Measurements from ENCODE around the gene ASMT.

The ASMT gene

GRCh38 chrX:1596676-1597344 lies 18.0 kb upstream of the ASMT start:
- no peak overlapping the region for H2AK5ac ChIP-seq (ENCODE audit: low read length)
- H3K4me2 ChIP-seq (ENCODE audit: low read length): no peak overlapping the region
- H2BK15ac ChIP-seq (replicated peaks; ENCODE audit: low read depth): no peak overlapping the region
- no peak overlapping the region for H3K9ac ChIP-seq (ENCODE audit: low read length)
- peaks cover 18% of the 10 kb centered on the region for H3K36me3 ChIP-seq (ENCODE audit: control insufficient read depth, insufficient read depth, low read length)
- H3K4ac ChIP-seq (ENCODE audit: low read depth, low read length): no peak overlapping the region
- no CpG with 5 or more reads among the region's 30 CpGs for WGBS (ENCODE audit: extremely low coverage, insufficient coverage, low lambda C conversion rate)
- H2BK5ac ChIP-seq (ENCODE audit: low read length): no peak overlapping the region
- no peak overlapping the region for H3K56ac ChIP-seq (ENCODE audit: low read length)
- no peak overlapping the region for H3K27ac ChIP-seq (ENCODE audit: low read depth, low read length)
- H3K79me2 ChIP-seq (ENCODE audit: control insufficient read depth, insufficient read depth, low read length): peaks cover 55% of the 10 kb centered on the region
- no peaks in the 10 kb centered on the region for H3K4me1 ChIP-seq (ENCODE audit: control insufficient read depth, low read depth, low read length)
- H3K79me1 ChIP-seq (ENCODE audit: low read length): peaks cover 31% of the 10 kb centered on the region
- no peak overlapping the region for H4K8ac ChIP-seq (ENCODE audit: low read depth, low read length)
- H3K27me3 ChIP-seq (ENCODE audit: insufficient read depth, low read length, poor library complexity): no peaks in the 10 kb centered on the region
- H3K23ac ChIP-seq (ENCODE audit: low read length): no peak overlapping the region
- H3K18ac ChIP-seq (ENCODE audit: low read length): no peak overlapping the region
- H3K4me3 ChIP-seq (ENCODE audit: low read length): no peak overlapping the region
- H4K5ac ChIP-seq (ENCODE audit: low read length): no peak overlapping the region
- no peak for DNase-seq
- no peak overlapping the region for H2BK120ac ChIP-seq (ENCODE audit: low read depth, low read length)

- Histone ChIP-seq H3K9ac (ENCODE audit: low read length) (no peak overlapping the region), H3K56ac (ENCODE audit: low read length) (no peak overlapping the region), H3K18ac (ENCODE audit: low read length) (no peak overlapping the region), H3K4me2 (ENCODE audit: low read length) (no peak overlapping the region), H4K5ac (ENCODE audit: low read length) (no peak overlapping the region), H3K4ac (ENCODE audit: low read depth, low read length) (no peak overlapping the region), H2BK5ac (ENCODE audit: low read length) (no peak overlapping the region), H2BK15ac (replicated peaks; ENCODE audit: low read depth) (no peak overlapping the region), H3K4me1 (ENCODE audit: control insufficient read depth, low read depth, low read length) (no peaks in the 10 kb centered on the region), H3K36me3 (ENCODE audit: control insufficient read depth, insufficient read depth, low read length) (peaks cover 21% of the 10 kb centered on the region), H2AK5ac (ENCODE audit: low read length) (no peak overlapping the region), H3K79me2 (ENCODE audit: control insufficient read depth, insufficient read depth, low read length) (peaks cover 48% of the 10 kb centered on the region), H2BK120ac (ENCODE audit: low read depth, low read length) (no peak overlapping the region), H4K8ac (ENCODE audit: low read depth, low read length) (no peak overlapping the region), H3K27me3 (ENCODE audit: insufficient read depth, low read length, poor library complexity) (no peaks in the 10 kb centered on the region), H3K79me1 (ENCODE audit: low read length) (peaks cover 31% of the 10 kb centered on the region), H3K4me3 (ENCODE audit: low read length) (no peak overlapping the region), H3K23ac (ENCODE audit: low read length) (no peak overlapping the region), H3K27ac (ENCODE audit: low read depth, low read length) (no peak overlapping the region)
- no peak for DNase-seq
- WGBS (ENCODE audit: extremely low coverage, insufficient coverage, low lambda C conversion rate): no CpG with 5 or more reads among the region's 25 CpGs
These were observed 17.4 kb upstream of the ASMT start for GRCh38 chrX:1597345-1598020.

GRCh38 chrX:1598021-1598875 lies 16.6 kb upstream of the ASMT start:
- H3K79me2 ChIP-seq (ENCODE audit: control insufficient read depth, insufficient read depth, low read length): peaks cover 41% of the 10 kb centered on the region
- H4K5ac ChIP-seq (ENCODE audit: low read length): no peak overlapping the region
- no CpG with 5 or more reads among the region's 50 CpGs for WGBS (ENCODE audit: extremely low coverage, insufficient coverage, low lambda C conversion rate)
- H3K4ac ChIP-seq (ENCODE audit: low read depth, low read length): no peak overlapping the region
- H3K27ac ChIP-seq (ENCODE audit: low read depth, low read length): no peak overlapping the region
- DNase-seq: no peak
- H3K18ac ChIP-seq (ENCODE audit: low read length): no peak overlapping the region
- H3K23ac ChIP-seq (ENCODE audit: low read length): no peak overlapping the region
- no peak overlapping the region for H4K8ac ChIP-seq (ENCODE audit: low read depth, low read length)
- H3K4me2 ChIP-seq (ENCODE audit: low read length): no peak overlapping the region
- no peak overlapping the region for H2BK5ac ChIP-seq (ENCODE audit: low read length)
- H2BK15ac ChIP-seq (replicated peaks; ENCODE audit: low read depth): no peak overlapping the region
- no peaks in the 10 kb centered on the region for H3K27me3 ChIP-seq (ENCODE audit: insufficient read depth, low read length, poor library complexity)
- H3K56ac ChIP-seq (ENCODE audit: low read length): no peak overlapping the region
- H2AK5ac ChIP-seq (ENCODE audit: low read length): no peak overlapping the region
- peaks cover 25% of the 10 kb centered on the region for H3K36me3 ChIP-seq (ENCODE audit: control insufficient read depth, insufficient read depth, low read length)
- H3K9ac ChIP-seq (ENCODE audit: low read length): no peak overlapping the region
- no peaks in the 10 kb centered on the region for H3K4me1 ChIP-seq (ENCODE audit: control insufficient read depth, low read depth, low read length)
- no peak overlapping the region for H2BK120ac ChIP-seq (ENCODE audit: low read depth, low read length)
- H3K4me3 ChIP-seq (ENCODE audit: low read length): no peak overlapping the region
- H3K79me1 ChIP-seq (ENCODE audit: low read length): peaks cover 29% of the 10 kb centered on the region

GRCh38 chrX:1598876-1599790 lies 15.7 kb upstream of the ASMT start:
- no peak overlapping the region for H3K27ac ChIP-seq (ENCODE audit: low read depth, low read length)
- no peak overlapping the region for H3K4me2 ChIP-seq (ENCODE audit: low read length)
- no peak overlapping the region for H3K18ac ChIP-seq (ENCODE audit: low read length)
- no peak overlapping the region for H4K8ac ChIP-seq (ENCODE audit: low read depth, low read length)
- no peaks in the 10 kb centered on the region for H3K27me3 ChIP-seq (ENCODE audit: insufficient read depth, low read length, poor library complexity)
- H3K4me1 ChIP-seq (ENCODE audit: control insufficient read depth, low read depth, low read length): no peaks in the 10 kb centered on the region
- no peak overlapping the region for H3K4me3 ChIP-seq (ENCODE audit: low read length)
- H3K36me3 ChIP-seq (ENCODE audit: control insufficient read depth, insufficient read depth, low read length): peaks cover 23% of the 10 kb centered on the region
- no peak overlapping the region for H2AK5ac ChIP-seq (ENCODE audit: low read length)
- no CpG with 5 or more reads among the region's 57 CpGs for WGBS (ENCODE audit: extremely low coverage, insufficient coverage, low lambda C conversion rate)
- no peak overlapping the region for H2BK15ac ChIP-seq (replicated peaks; ENCODE audit: low read depth)
- DNase-seq: no peak
- H2BK120ac ChIP-seq (ENCODE audit: low read depth, low read length): no peak overlapping the region
- peaks cover 26% of the 10 kb centered on the region for H3K79me1 ChIP-seq (ENCODE audit: low read length)
- H2BK5ac ChIP-seq (ENCODE audit: low read length): no peak overlapping the region
- H3K23ac ChIP-seq (ENCODE audit: low read length): no peak overlapping the region
- peaks cover 32% of the 10 kb centered on the region for H3K79me2 ChIP-seq (ENCODE audit: control insufficient read depth, insufficient read depth, low read length)
- H4K5ac ChIP-seq (ENCODE audit: low read length): no peak overlapping the region
- no peak overlapping the region for H3K9ac ChIP-seq (ENCODE audit: low read length)
- H3K4ac ChIP-seq (ENCODE audit: low read depth, low read length): no peak overlapping the region
- H3K56ac ChIP-seq (ENCODE audit: low read length): no peak overlapping the region

GRCh38 chrX:1599791-1600405 lies 15.0 kb upstream of the ASMT start:
- H3K79me1 ChIP-seq (ENCODE audit: low read length): peaks cover 24% of the 10 kb centered on the region
- H3K9ac ChIP-seq (ENCODE audit: low read length): no peak overlapping the region
- no peak overlapping the region for H3K4ac ChIP-seq (ENCODE audit: low read depth, low read length)
- H2BK5ac ChIP-seq (ENCODE audit: low read length): no peak overlapping the region
- no peak overlapping the region for H3K4me3 ChIP-seq (ENCODE audit: low read length)
- H3K36me3 ChIP-seq (ENCODE audit: control insufficient read depth, insufficient read depth, low read length): peaks cover 22% of the 10 kb centered on the region
- no peak overlapping the region for H2BK120ac ChIP-seq (ENCODE audit: low read depth, low read length)
- no peak overlapping the region for H3K56ac ChIP-seq (ENCODE audit: low read length)
- no peaks in the 10 kb centered on the region for H3K27me3 ChIP-seq (ENCODE audit: insufficient read depth, low read length, poor library complexity)
- no peak overlapping the region for H3K23ac ChIP-seq (ENCODE audit: low read length)
- H4K8ac ChIP-seq (ENCODE audit: low read depth, low read length): no peak overlapping the region
- DNase-seq: no peak
- H3K4me2 ChIP-seq (ENCODE audit: low read length): no peak overlapping the region
- WGBS (ENCODE audit: extremely low coverage, insufficient coverage, low lambda C conversion rate): no CpG with 5 or more reads among the region's 36 CpGs
- H3K27ac ChIP-seq (ENCODE audit: low read depth, low read length): no peak overlapping the region
- H4K5ac ChIP-seq (ENCODE audit: low read length): no peak overlapping the region
- H3K18ac ChIP-seq (ENCODE audit: low read length): no peak overlapping the region
- H3K4me1 ChIP-seq (ENCODE audit: control insufficient read depth, low read depth, low read length): no peaks in the 10 kb centered on the region
- H2BK15ac ChIP-seq (replicated peaks; ENCODE audit: low read depth): no peak overlapping the region
- H2AK5ac ChIP-seq (ENCODE audit: low read length): no peak overlapping the region
- H3K79me2 ChIP-seq (ENCODE audit: control insufficient read depth, insufficient read depth, low read length): peaks cover 27% of the 10 kb centered on the region

Measured in mesendoderm (in vitro differentiated cells).